Tibial artery (tissue), 4 donors: ENCODE results near the gene PRKD2.

ENCODE experiments used
- DNase-seq, 2 donors: peaks; one replicate each; pipeline ENCODE4 v3.0.0-alpha.2; 2019
- H3K27ac ChIP-seq, 2 donors: fragments of 200-600 bp; sonication (generic) in 1 of 2; 1 replicate in 1 of 2; 2 replicates in 1 of 2; pipeline ENCODE4 v1.5.1; 2018 to 2019; ENCODE audit warnings: mild to moderate bottlenecking in 1 of 2
- H3K27me3 ChIP-seq, 2 donors: fragments of 200-600 bp; sonication (generic) in 1 of 2; one replicate each; pipeline versions ENCODE4 v1.5.1 to v1.6.0; 2016 to 2019
- H3K36me3 ChIP-seq, 3 donors: fragments of 200-600 bp; sonication (generic) in 2 of 3; one replicate each; pipeline ENCODE4 v1.5.1; 2016 to 2019; ENCODE audit warnings: mild to moderate bottlenecking in 2 of 3
- H3K4me1 ChIP-seq, 4 donors: fragments of 200-600 bp; sonication (generic) in 2 of 4; 1 replicate in 3 of 4; 2 replicates in 1 of 4; pipeline ENCODE4 v1.5.1; 2016 to 2019
- H3K4me3 ChIP-seq, 2 donors: fragments of 200-600 bp; sonication (generic) in 1 of 2; 1 replicate in 1 of 2; 2 replicates in 1 of 2; pipeline ENCODE4 v1.5.1; 2018 to 2019; ENCODE audit warnings: mild to moderate bottlenecking in 2 of 2
- H3K9me3 ChIP-seq, 3 donors: fragments of 200-600 bp; sonication (generic) in 1 of 3; one replicate each; pipeline ENCODE4 v1.5.1; 2016 to 2019
- CTCF ChIP-seq, 2 experiments: fragments of 200-600 bp in 1 of 2; fragments of 450-650 bp in 1 of 2; IDR thresholded peaks; one replicate each; pipeline ENCODE4 v1.5.1; 2017 to 2019; ENCODE audit warnings: antibody characterized with exemption in 2 of 2, mild to moderate bottlenecking in 1 of 2, moderate library complexity in 1 of 2
- intact Hi-C: fragments of 100-400 bp; cut with DNase I; formaldehyde crosslinking; loops from one replicate; pipeline ENCODE4 v1.15.0; 2023; ENCODE audit warnings: low total_unique reads

The PRKD2 gene

DNA sequence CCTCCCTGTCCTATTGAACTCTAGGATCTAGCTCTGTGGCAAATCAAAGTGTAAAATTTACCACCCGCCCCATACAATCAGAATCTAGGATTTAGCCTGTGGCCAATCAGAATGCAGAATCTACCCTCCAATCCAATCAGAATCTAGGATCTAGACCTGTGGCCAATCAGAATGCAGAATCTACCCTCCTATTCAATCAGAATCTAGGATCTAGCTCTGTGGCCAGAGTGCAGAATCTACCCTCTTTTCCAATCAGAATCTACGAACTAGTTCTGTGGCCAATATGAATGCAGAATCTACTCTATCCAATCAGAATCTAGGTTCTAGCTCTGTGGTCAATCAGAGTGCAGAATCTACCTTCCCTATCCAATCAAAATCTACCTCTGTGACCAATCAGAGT lies 25.8 kb downstream of the PRKD2 start:
- Histone ChIP-seq H3K4me1 (no peaks in the 10 kb centered on the region), H3K27me3 (no peaks in the 10 kb centered on the region)
- intact Hi-C loops, result no loop called here

GRCh38 chr19:46689358-46689757 lies 27.6 kb downstream of the PRKD2 start:
- H3K27me3 ChIP-seq, result no peaks in the 10 kb centered on the region
- H3K4me3 ChIP-seq, result no peak overlapping the region
- no peaks in the 10 kb centered on the region for H3K9me3 ChIP-seq
- no peak for TF ChIP-seq CTCF (IDR thresholded peaks at IDR 0.05)
- intact Hi-C loops, result no loop called here
- H3K36me3 ChIP-seq, result peaks cover 87 to 100% (median 97%) of the 10 kb centered on the region in 3 donors
- no peaks in the 10 kb centered on the region for H3K4me1 ChIP-seq
- no peak for DNase-seq
- no peak overlapping the region for H3K27ac ChIP-seq

More for the DNA sequence above, 25.8 kb downstream of the PRKD2 start:
- Histone ChIP-seq H3K36me3 (peaks cover 84 to 100% (median 96%) of the 10 kb centered on the region in 3 donors), H3K4me3 (no peak overlapping the region), H3K9me3 (no peaks in the 10 kb centered on the region), H3K27ac (no peak overlapping the region)
- no peak for DNase-seq
- TF ChIP-seq CTCF (IDR thresholded peaks at IDR 0.05), result no peak

DNA sequence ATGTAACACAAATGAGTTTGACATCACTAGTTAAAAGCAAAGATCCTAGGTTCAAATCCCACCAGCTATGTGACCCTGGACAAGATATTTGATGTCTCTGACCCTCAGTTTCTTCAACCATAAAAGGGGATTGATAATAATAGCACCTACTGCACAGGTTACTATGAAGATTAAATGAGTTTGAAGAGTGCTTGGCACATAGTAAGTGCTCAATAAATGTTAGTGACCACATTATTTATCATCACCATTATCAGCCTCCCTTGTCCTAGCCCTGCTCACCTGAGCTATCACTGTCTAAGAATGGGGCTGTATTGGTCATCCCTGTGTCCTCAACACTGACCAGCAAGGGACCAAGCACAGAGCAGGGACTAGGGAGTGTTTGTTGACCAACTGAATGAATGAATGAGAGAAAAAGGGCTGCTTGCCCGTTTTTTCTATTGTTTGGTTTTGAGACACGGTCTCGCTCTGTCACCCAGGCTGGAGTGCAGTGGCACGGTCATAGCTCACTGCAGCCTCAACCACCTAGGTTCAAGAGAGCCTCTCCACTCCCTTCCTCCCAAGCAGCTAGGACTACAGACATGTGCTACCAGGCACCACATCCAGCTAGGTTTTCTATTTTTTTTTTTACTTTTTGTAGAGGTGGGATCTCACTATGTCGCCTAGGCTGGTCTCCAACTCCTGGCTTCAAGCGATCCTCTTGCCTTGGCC lies 29.3 kb downstream of the PRKD2 start:
- no peak overlapping the region for H3K4me3 ChIP-seq
- H3K27me3 ChIP-seq, result no peaks in the 10 kb centered on the region
- no peaks in the 10 kb centered on the region for H3K4me1 ChIP-seq
- no peak for TF ChIP-seq CTCF (IDR thresholded peaks at IDR 0.05)
- H3K27ac ChIP-seq, result no peak overlapping the region
- intact Hi-C loops, result no loop called here
- DNase-seq, result no peak
- peaks cover 73 to 100% (median 89%) of the 10 kb centered on the region in 3 donors for H3K36me3 ChIP-seq
- no peaks in the 10 kb centered on the region for H3K9me3 ChIP-seq

DNA sequence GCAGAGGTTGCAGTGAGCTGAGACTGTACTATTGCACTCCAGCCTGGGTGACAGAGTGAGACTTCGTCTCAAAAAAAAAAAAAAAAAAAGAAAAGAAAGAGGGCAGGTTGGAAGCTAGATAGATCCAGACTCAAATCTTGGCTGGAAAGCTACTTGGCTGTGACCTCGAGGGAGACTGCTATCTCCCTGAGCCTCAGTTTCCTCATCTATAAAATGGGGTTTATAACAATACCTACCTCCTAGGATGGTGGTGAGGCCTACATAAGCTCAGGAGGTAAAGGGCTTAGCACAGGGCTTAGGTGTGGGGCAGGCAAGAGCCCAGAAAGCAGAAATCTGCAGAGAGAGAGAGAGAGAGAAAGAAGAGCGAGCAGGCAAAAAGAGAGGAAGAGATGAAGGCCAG lies 31.7 kb downstream of the PRKD2 start:
- H3K4me1 ChIP-seq, result no peaks in the 10 kb centered on the region
- no peaks in the 10 kb centered on the region for H3K27me3 ChIP-seq
- no peak overlapping the region for H3K4me3 ChIP-seq
- no peak for TF ChIP-seq CTCF (IDR thresholded peaks at IDR 0.05)
- no peaks in the 10 kb centered on the region for H3K9me3 ChIP-seq
- H3K27ac ChIP-seq, result no peak overlapping the region
- DNase-seq, result no peak
- intact Hi-C loops, result no loop called here
- peaks cover 63 to 100% (median 78%) of the 10 kb centered on the region in 3 donors for H3K36me3 ChIP-seq

GRCh38 chr19:46678110-46678732 lies 38.7 kb downstream of the PRKD2 start:
- H3K36me3 ChIP-seq, result peaks cover 56 to 99% (median 70%) of the 10 kb centered on the region in 3 donors
- DNase-seq, result no peak
- H3K27me3 ChIP-seq, result no peaks in the 10 kb centered on the region
- H3K27ac ChIP-seq, result no peak overlapping the region
- no peaks in the 10 kb centered on the region for H3K9me3 ChIP-seq
- H3K4me3 ChIP-seq, result no peak overlapping the region
- no peaks in the 10 kb centered on the region for H3K4me1 ChIP-seq
- intact Hi-C loops, result no loop called here
- TF ChIP-seq CTCF (IDR thresholded peaks at IDR 0.05), result no peak
